Measurements from ENCODE around the gene DRAM2.
"Not testable (repeated sequence)": the region's sequence is repeated elsewhere in the genome, so short reads cannot be mapped to it uniquely, and the experiment has no call there.

- not testable (repeated sequence) for TF ChIP-seq CTCF (IDR thresholded peaks at IDR 0.05; ENCODE audit: poor library complexity); EZH2phosphoT487 (IDR thresholded peaks at IDR 0.05; ENCODE audit: low read depth, severe bottlenecking, unreplicated experiment)
Measured at GRCh38 chr1:111095421-111095820, 44.5 kb downstream of the DRAM2 start.
